SK-N-SH (cell line): ENCODE data around the gene WWOX. TPM values are rescaled to one million over a fixed set of nuclear protein-coding genes. Genes with fewer than 3 reads are reported as not detected.

Source experiments
- CTCF ChIA-PET: fragments of 300-600, 350-600 bp; formaldehyde crosslinking; extraction: SDS; loops from one replicate; lab custom pipeline; 2021; lab: Yijun Ruan, JAX
- POLR2A ChIA-PET: fragments of 350-600 bp; sonication (Branson Sonifier 250); formaldehyde crosslinking; extraction: SDS; loops from one replicate; lab custom pipeline; 2020; ENCODE audit warnings: antibody characterized with exemption, inconsistent platforms; lab: Yijun Ruan, JAX
- DNase-seq: peaks from one replicate; pipeline ENCODE4 v3.0.0; 2012
- H2AFZ ChIP-seq: fragments of 200-600 bp; sonication (generic); 2 replicates; pipeline ENCODE4 v1.8.1; 2016; ENCODE audit warnings: antibody characterized with exemption, mild to moderate bottlenecking, low read depth
- H3F3A ChIP-seq: fragments of 200-600 bp; sonication (generic); replicated peaks from 2 replicates; pipeline ENCODE3; 2016; ENCODE audit warnings: antibody characterized with exemption, mild to moderate bottlenecking; ENCODE audit not compliant: insufficient read depth
- H3K27ac ChIP-seq, 2 experiments: fragments of 200-500 bp in 1 of 2; fragments of 200-600 bp in 1 of 2; sonication (Bioruptor generic) in 1 of 2; sonication (generic), shearing (Covaris generic) in 1 of 2; 2 replicates each; pipeline versions ENCODE4 v1.5.1 to v1.6.1; 2014 to 2016; ENCODE audit warnings: low read depth in 2 of 2, inconsistent platforms in 1 of 2, low read length in 1 of 2, mild to moderate bottlenecking in 1 of 2, mixed read lengths in 1 of 2
- H3K27me3 ChIP-seq: fragments of 200-600 bp; sonication (generic), shearing (Covaris generic); 2 replicates; pipeline ENCODE4 v1.6.1; 2016; ENCODE audit warnings: mixed run types; ENCODE audit not compliant: insufficient read depth
- H3K36me3 ChIP-seq, 2 experiments: fragments of 200-500 bp in 1 of 2; fragments of 200-600 bp in 1 of 2; sonication (Bioruptor generic) in 1 of 2; sonication (generic) in 1 of 2; replicated peaks in 1 of 2; 2 replicates each; pipeline versions ENCODE3 to v1.5.1; 2014 to 2016; ENCODE audit warnings: low read length in 1 of 2, mild to moderate bottlenecking in 1 of 2; ENCODE audit not compliant: insufficient read depth in 2 of 2, control insufficient read depth in 1 of 2
- H3K4me1 ChIP-seq, 2 experiments: fragments of 200-500 bp in 1 of 2; fragments of 200-600 bp in 1 of 2; sonication (Bioruptor generic) in 1 of 2; sonication (generic), shearing (Covaris generic) in 1 of 2; 2 replicates each; pipeline versions ENCODE4 v1.5.1 to v1.6.1; 2014 to 2016; ENCODE audit warnings: low read depth in 1 of 2, low read length in 1 of 2, mixed run types in 1 of 2; ENCODE audit not compliant: insufficient read depth in 2 of 2, control insufficient read depth in 1 of 2
- H3K4me2 ChIP-seq: fragments of 200-600 bp; sonication (generic), shearing (Covaris generic); 2 replicates; pipeline ENCODE4 v1.6.1; 2017; ENCODE audit warnings: mixed run types
- H3K4me3 ChIP-seq, 2 experiments: fragments of 200-500 bp in 1 of 2; fragments of 200-600 bp in 1 of 2; sonication (Bioruptor generic) in 1 of 2; sonication (generic), shearing (Covaris generic) in 1 of 2; 2 replicates each; pipeline versions ENCODE4 v1.5.1 to v1.8.1; 2014 to 2016; ENCODE audit warnings: low read depth in 2 of 2, inconsistent platforms in 1 of 2, low read length in 1 of 2, mild to moderate bottlenecking in 1 of 2, mixed read lengths in 1 of 2, moderate library complexity in 1 of 2
- H3K79me2 ChIP-seq: fragments of 200-600 bp; sonication (generic); 2 replicates; pipeline ENCODE4 v1.8.1; 2017; ENCODE audit warnings: mild to moderate bottlenecking; ENCODE audit not compliant: insufficient read depth
- H3K9ac ChIP-seq: fragments of 200-600 bp; sonication (generic); 2 replicates; pipeline ENCODE4 v1.6.1; 2017; ENCODE audit warnings: mixed run types
- H3K9me2 ChIP-seq: fragments of 200-600 bp; sonication (generic); 2 replicates; pipeline ENCODE4 v1.6.1; 2017; ENCODE audit warnings: mixed run types
- H3K9me3 ChIP-seq: fragments of 200-600 bp; sonication (generic); 2 replicates; pipeline ENCODE4 v1.6.1; 2017; ENCODE audit warnings: mixed run types, mild to moderate bottlenecking, moderate library complexity
- H4K20me1 ChIP-seq: fragments of 200-600 bp; sonication (generic); 2 replicates; pipeline ENCODE4 v1.6.1; 2017; ENCODE audit warnings: mild to moderate bottlenecking, mixed run types; ENCODE audit not compliant: insufficient read depth
- CHD2 ChIP-seq: fragments of 150-350 bp; IDR thresholded peaks from 2 replicates; pipeline ENCODE4 v1.6.1; 2018; ENCODE audit warnings: low read length; ENCODE audit not compliant: partially characterized antibody
- EP300 ChIP-seq, 2 experiments: IDR thresholded peaks; 2 replicates each; pipeline versions ENCODE4 v1.4.0 to v1.6.1; 2012; ENCODE audit warnings: borderline replicate concordance in 1 of 2, low read depth in 1 of 2, low read length in 1 of 2
- EZH2phosphoT487 ChIP-seq: fragments of 200-600 bp; sonication (generic); IDR thresholded peaks from 2 replicates; pipeline ENCODE4 v1.6.1; 2017; ENCODE audit warnings: low read depth, mixed run types, mild to moderate bottlenecking, antibody characterized with exemption, moderate library complexity, borderline replicate concordance
- FOSL2 ChIP-seq: IDR thresholded peaks from 2 replicates; pipeline ENCODE4 v1.4.0; 2012; ENCODE audit warnings: low read depth, mild to moderate bottlenecking, moderate library complexity, borderline replicate concordance
- FOXJ3 ChIP-seq: sonication (generic); formaldehyde crosslinking; IDR thresholded peaks from 2 replicates; pipeline ENCODE4 v1.5.1; 2020; ENCODE audit warnings: mild to moderate bottlenecking, missing genetic modification reagents
- GABPA ChIP-seq: IDR thresholded peaks from 2 replicates; pipeline ENCODE4 v1.4.0; 2012; ENCODE audit warnings: low read depth, mild to moderate bottlenecking
- GATA2 ChIP-seq: sonication (generic); formaldehyde crosslinking; IDR thresholded peaks from 2 replicates; pipeline ENCODE4 v1.5.0; 2020; ENCODE audit warnings: mild to moderate bottlenecking, missing genetic modification reagents
- MXI1 ChIP-seq: IDR thresholded peaks from 2 replicates; pipeline ENCODE4 v1.6.1; 2012; ENCODE audit warnings: mild to moderate bottlenecking, low read depth, low read length, improper control_type of control experiment
- POLR2AphosphoS5 ChIP-seq: IDR thresholded peaks from 2 replicates; pipeline ENCODE4 v1.6.1; 2012; ENCODE audit warnings: low read depth, low read length
- RCOR1 ChIP-seq: fragments of 150-350 bp; IDR thresholded peaks from 2 replicates; pipeline ENCODE4 v1.6.1; 2017; ENCODE audit warnings: antibody characterized with exemption, low read length
- RFX5 ChIP-seq: IDR thresholded peaks from 2 replicates; pipeline ENCODE4 v1.6.1; 2012; ENCODE audit warnings: mild to moderate bottlenecking, improper control_type of control experiment, low read length
- SMC3 ChIP-seq: IDR thresholded peaks from 2 replicates; pipeline ENCODE4 v1.6.1; 2012; ENCODE audit warnings: low read depth, low read length, improper control_type of control experiment
- TAF1 ChIP-seq: IDR thresholded peaks from 2 replicates; pipeline ENCODE4 v1.6.1; 2012; ENCODE audit warnings: low read depth, mild to moderate bottlenecking, low read length, moderate library complexity, borderline replicate concordance
- WGBS: methylation state at CpG from one replicate; pipeline ENCODE4 v1.1.6; 2017; ENCODE audit warnings: low lambda C conversion rate; 5-methylcytosine and 5-hydroxymethylcytosine counted together
- polyA plus RNA-seq, 3 experiments: library from polyadenylated mRNA; depleted of rRNA; stranded (reverse); fragments of >200 nt; gene quantifications; 2 replicates each; pipeline ENCODE4 v1.2.3, GENCODE V29; 2012
- TF ChIP-seq, protein P1 (sequence below): fragments of 200-600 bp; sonication (generic); IDR thresholded peaks from 2 replicates; pipeline ENCODE4 v1.6.1; 2017; ENCODE audit warnings: antibody characterized with exemption, mild to moderate bottlenecking, moderate library complexity
- TF ChIP-seq, protein P2 (sequence below): IDR thresholded peaks from 2 replicates; pipeline ENCODE4 v1.4.0; 2012; ENCODE audit warnings: low read depth, borderline replicate concordance
- TF ChIP-seq, protein P3 (sequence below): IDR thresholded peaks from 2 replicates; pipeline ENCODE4; 2012
- TF ChIP-seq, protein P4 (sequence below): IDR thresholded peaks from 2 replicates; pipeline ENCODE4 v1.4.0; 2012; ENCODE audit warnings: low read depth, borderline replicate concordance

WWOX gene
- polyA plus RNA-seq, 1 of the 3 experiments (the other 2 are of a cell fraction), result 10.8 TPM

GRCh38 chr16:78501744-78502143, 402.3 kb downstream of the WWOX start (continued):
- TF ChIP-seq, protein P1, sequence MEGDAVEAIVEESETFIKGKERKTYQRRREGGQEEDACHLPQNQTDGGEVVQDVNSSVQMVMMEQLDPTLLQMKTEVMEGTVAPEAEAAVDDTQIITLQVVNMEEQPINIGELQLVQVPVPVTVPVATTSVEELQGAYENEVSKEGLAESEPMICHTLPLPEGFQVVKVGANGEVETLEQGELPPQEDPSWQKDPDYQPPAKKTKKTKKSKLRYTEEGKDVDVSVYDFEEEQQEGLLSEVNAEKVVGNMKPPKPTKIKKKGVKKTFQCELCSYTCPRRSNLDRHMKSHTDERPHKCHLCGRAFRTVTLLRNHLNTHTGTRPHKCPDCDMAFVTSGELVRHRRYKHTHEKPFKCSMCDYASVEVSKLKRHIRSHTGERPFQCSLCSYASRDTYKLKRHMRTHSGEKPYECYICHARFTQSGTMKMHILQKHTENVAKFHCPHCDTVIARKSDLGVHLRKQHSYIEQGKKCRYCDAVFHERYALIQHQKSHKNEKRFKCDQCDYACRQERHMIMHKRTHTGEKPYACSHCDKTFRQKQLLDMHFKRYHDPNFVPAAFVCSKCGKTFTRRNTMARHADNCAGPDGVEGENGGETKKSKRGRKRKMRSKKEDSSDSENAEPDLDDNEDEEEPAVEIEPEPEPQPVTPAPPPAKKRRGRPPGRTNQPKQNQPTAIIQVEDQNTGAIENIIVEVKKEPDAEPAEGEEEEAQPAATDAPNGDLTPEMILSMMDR, result no peak
- TF ChIP-seq FOXJ3 (CRISPR knock-in tag), result no peak
- no peak for TF ChIP-seq EZH2phosphoT487
- TF ChIP-seq POLR2AphosphoS5, result no peak

- no peaks in the 10 kb centered on the region for H3F3A ChIP-seq
- H3K27me3 ChIP-seq, result no peaks in the 10 kb centered on the region
- H3K9me3 ChIP-seq, result no peaks in the 10 kb centered on the region
- no peaks in the 10 kb centered on the region for H3K36me3 ChIP-seq
- H3K79me2 ChIP-seq, result no peaks in the 10 kb centered on the region
- no peak overlapping the region for H3K27ac ChIP-seq
- no peak overlapping the region for H3K4me3 ChIP-seq
- ChIA-PET CTCF (interaction anchor here (0.7 to 5.5 kb wide), 6 partner anchors 8 to 1099 kb away, joined by 3 to 37 read pairs (median 3); no protein-coding TSS in a partner anchor), POLR2A (no interaction called here)
- no peak overlapping the region for H3K4me2 ChIP-seq
- no peaks in the 10 kb centered on the region for H3K9me2 ChIP-seq
- no peak for DNase-seq
- H3K9ac ChIP-seq, result no peak overlapping the region
- no peaks in the 10 kb centered on the region for H4K20me1 ChIP-seq
- TF ChIP-seq GATA2 (CRISPR knock-in tag) (no peak), TAF1 (no peak), GABPA (no peak), MXI1 (no peak), CHD2 (no peak), EP300 (IDR thresholded peaks at IDR 0.05; ENCODE audit: borderline replicate concordance in 1 of 2, low read depth in 1 of 2, low read length in 1 of 2) (no peak), RCOR1 (no peak), FOSL2 (no peak), RFX5 (no peak), SMC3 (no peak)
- TF ChIP-seq, protein P2, sequence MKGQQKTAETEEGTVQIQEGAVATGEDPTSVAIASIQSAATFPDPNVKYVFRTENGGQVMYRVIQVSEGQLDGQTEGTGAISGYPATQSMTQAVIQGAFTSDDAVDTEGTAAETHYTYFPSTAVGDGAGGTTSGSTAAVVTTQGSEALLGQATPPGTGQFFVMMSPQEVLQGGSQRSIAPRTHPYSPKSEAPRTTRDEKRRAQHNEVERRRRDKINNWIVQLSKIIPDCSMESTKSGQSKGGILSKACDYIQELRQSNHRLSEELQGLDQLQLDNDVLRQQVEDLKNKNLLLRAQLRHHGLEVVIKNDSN, result no peak
- TF ChIP-seq, protein P3, sequence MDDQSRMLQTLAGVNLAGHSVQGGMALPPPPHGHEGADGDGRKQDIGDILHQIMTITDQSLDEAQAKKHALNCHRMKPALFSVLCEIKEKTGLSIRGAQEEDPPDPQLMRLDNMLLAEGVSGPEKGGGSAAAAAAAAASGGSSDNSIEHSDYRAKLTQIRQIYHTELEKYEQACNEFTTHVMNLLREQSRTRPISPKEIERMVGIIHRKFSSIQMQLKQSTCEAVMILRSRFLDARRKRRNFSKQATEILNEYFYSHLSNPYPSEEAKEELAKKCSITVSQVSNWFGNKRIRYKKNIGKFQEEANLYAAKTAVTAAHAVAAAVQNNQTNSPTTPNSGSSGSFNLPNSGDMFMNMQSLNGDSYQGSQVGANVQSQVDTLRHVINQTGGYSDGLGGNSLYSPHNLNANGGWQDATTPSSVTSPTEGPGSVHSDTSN, result no peak
- TF ChIP-seq, protein P4, sequence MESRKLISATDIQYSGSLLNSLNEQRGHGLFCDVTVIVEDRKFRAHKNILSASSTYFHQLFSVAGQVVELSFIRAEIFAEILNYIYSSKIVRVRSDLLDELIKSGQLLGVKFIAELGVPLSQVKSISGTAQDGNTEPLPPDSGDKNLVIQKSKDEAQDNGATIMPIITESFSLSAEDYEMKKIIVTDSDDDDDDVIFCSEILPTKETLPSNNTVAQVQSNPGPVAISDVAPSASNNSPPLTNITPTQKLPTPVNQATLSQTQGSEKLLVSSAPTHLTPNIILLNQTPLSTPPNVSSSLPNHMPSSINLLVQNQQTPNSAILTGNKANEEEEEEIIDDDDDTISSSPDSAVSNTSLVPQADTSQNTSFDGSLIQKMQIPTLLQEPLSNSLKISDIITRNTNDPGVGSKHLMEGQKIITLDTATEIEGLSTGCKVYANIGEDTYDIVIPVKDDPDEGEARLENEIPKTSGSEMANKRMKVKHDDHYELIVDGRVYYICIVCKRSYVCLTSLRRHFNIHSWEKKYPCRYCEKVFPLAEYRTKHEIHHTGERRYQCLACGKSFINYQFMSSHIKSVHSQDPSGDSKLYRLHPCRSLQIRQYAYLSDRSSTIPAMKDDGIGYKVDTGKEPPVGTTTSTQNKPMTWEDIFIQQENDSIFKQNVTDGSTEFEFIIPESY, result no peak
- TF ChIP-seq, protein P1, result no peak
- H3K4me1 ChIP-seq, result no peaks in the 10 kb centered on the region; a peak in 1 of 4 replicates
- no peak overlapping the region for H2AFZ ChIP-seq
- WGBS, result 78% methylated on average over 10 of the region's 10 CpGs
These were observed 403.4 kb downstream of the WWOX start for GRCh38 chr16:78502812-78503350.
